Stimulated activated CD8-positive, alpha-beta memory T cell treated with anti-CD3 and anti-CD28 coated beads, Interleukin-7, amount 100 ng/mL, for 4 hours (primary cell): ENCODE data around the gene PRR33.

Experiments
- DNase-seq, 2 donors: peaks; one replicate each; pipeline ENCODE4 v3.0.0-alpha.2; 2020; ENCODE audit warnings: low read depth in 2 of 2

PRR33 gene

GRCh38 chr11:1916986-1917522 lies 25.4 kb upstream of the PRR33 start:
- DNase-seq: no peak

GRCh38 chr11:1916132-1916985 lies 24.7 kb upstream of the PRR33 start:
- no peak for DNase-seq

GRCh38 chr11:1915795-1916131 lies 24.1 kb upstream of the PRR33 start:
- no peak for DNase-seq

- no peak for DNase-seq
These were observed 21.8 kb upstream of the PRR33 start for GRCh38 chr11:1913271-1914060.

- no peak for DNase-seq
These were observed 20.7 kb upstream of the PRR33 start for GRCh38 chr11:1912289-1912878.

- DNase-seq: no peak
These were observed 17.8 kb upstream of the PRR33 start for GRCh38 chr11:1909524-1909923.

- DNase-seq: no peak
These were observed 16.9 kb upstream of the PRR33 start for GRCh38 chr11:1908618-1909017.

- DNase-seq: no peak
These were observed 15.1 kb upstream of the PRR33 start for GRCh38 chr11:1906611-1907423.

GRCh38 chr11:1906181-1906580 lies 14.5 kb upstream of the PRR33 start:
- DNase-seq: no peak

GRCh38 chr11:1899686-1900085 lies 8.0 kb upstream of the PRR33 start:
- no peak for DNase-seq

- no peak for DNase-seq
These were observed 7.4 kb upstream of the PRR33 start for GRCh38 chr11:1899090-1899489.

- DNase-seq: no peak
These were observed 5.2 kb upstream of the PRR33 start for GRCh38 chr11:1896923-1897322.

GRCh38 chr11:1896468-1896867 lies 4.8 kb upstream of the PRR33 start:
- DNase-seq: no peak

- DNase-seq: no peak
These were observed 3.1 kb upstream of the PRR33 start for GRCh38 chr11:1894759-1895158.

- DNase-seq: no peak
These were observed 2.1 kb upstream of the PRR33 start for GRCh38 chr11:1893581-1894359.

GRCh38 chr11:1892558-1892957 lies 863 bp upstream of the PRR33 start:
- no peak for DNase-seq

- DNase-seq: no peak
These were observed 421 bp upstream of the PRR33 start for GRCh38 chr11:1892116-1892515.

GRCh38 chr11:1890856-1891830 lies 552 bp downstream of the PRR33 start:
- no peak for DNase-seq
